Measurements from ENCODE around the gene RHBDD3.

DNA sequence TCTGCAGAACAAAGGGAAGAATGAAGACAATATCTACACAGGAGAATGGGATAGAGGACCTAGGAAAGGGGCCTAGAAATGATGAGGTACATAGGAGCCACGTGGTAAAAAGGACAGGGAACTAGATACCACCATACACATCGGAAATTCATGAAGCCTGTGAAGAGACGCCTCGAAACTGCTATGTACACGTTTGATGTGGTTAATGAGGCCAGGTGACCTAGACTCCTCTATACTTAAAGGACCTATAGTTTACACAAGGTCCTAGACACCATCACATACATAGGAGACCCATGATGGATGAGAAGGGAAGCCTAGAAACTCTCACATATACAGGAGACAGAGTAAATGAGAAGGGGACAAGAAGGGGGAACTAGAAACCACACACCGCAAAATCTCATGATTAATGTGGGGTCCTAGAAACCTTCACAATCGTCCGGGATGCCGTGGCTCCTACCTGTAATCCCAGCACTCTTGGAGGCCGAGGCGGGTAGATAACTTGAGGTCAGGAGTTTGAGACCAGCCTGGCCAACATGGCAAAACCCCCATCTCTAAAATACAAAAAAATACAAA, 23.8 kb downstream of the RHBDD3 start:
- TF ChIP-seq EP300 (IDR thresholded peaks at IDR 0.05) = no peak
- TF ChIP-seq, protein P1, sequence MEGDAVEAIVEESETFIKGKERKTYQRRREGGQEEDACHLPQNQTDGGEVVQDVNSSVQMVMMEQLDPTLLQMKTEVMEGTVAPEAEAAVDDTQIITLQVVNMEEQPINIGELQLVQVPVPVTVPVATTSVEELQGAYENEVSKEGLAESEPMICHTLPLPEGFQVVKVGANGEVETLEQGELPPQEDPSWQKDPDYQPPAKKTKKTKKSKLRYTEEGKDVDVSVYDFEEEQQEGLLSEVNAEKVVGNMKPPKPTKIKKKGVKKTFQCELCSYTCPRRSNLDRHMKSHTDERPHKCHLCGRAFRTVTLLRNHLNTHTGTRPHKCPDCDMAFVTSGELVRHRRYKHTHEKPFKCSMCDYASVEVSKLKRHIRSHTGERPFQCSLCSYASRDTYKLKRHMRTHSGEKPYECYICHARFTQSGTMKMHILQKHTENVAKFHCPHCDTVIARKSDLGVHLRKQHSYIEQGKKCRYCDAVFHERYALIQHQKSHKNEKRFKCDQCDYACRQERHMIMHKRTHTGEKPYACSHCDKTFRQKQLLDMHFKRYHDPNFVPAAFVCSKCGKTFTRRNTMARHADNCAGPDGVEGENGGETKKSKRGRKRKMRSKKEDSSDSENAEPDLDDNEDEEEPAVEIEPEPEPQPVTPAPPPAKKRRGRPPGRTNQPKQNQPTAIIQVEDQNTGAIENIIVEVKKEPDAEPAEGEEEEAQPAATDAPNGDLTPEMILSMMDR (IDR thresholded peaks at IDR 0.05) = no peak
